WERI-Rb-1 (cell line): Measurements from ENCODE around the gene ZNF177.
"Not testable (repeated sequence)": the region's sequence is repeated elsewhere in the genome, so short reads cannot be mapped to it uniquely, and the experiment has no call there.

ENCODE experiments used
- DNase-seq: peaks from one replicate; pipeline ENCODE4 v3.0.0-alpha.2; 2020
- H3K27ac ChIP-seq: fragments of 250-450 bp; sonication (Bioruptor Pico); 2 replicates; pipeline ENCODE4 v1.5.1; 2020; ENCODE audit warnings: mild to moderate bottlenecking, moderate library complexity
- H3K27me3 ChIP-seq: fragments of 250-450 bp; sonication (Bioruptor Pico); 2 replicates; pipeline ENCODE4 v1.5.1; 2021; ENCODE audit warnings: mild to moderate bottlenecking, low read depth, moderate library complexity; ENCODE audit not compliant: insufficient read depth, severe bottlenecking
- H3K36me3 ChIP-seq: fragments of 250-450 bp; sonication (Bioruptor Pico); 2 replicates; pipeline ENCODE4 v1.5.1; 2020; ENCODE audit warnings: mild to moderate bottlenecking, moderate library complexity
- H3K4me3 ChIP-seq: 2 replicates; pipeline ENCODE4 v1.5.1; 2011; ENCODE audit warnings: low read depth, mild to moderate bottlenecking, control low read depth, low read length
- H3K9me3 ChIP-seq: fragments of 250-450 bp; sonication (Bioruptor Pico); 2 replicates; pipeline ENCODE4 v1.5.1; 2021; ENCODE audit warnings: mild to moderate bottlenecking, moderate library complexity; ENCODE audit not compliant: severe bottlenecking
- TF ChIP-seq, protein P1 (sequence below): IDR thresholded peaks from 2 replicates; pipeline ENCODE4 v1.5.1; 2011; ENCODE audit warnings: low read depth, mild to moderate bottlenecking, control low read depth, inconsistent platforms, low read length

The ZNF177 gene

DNA sequence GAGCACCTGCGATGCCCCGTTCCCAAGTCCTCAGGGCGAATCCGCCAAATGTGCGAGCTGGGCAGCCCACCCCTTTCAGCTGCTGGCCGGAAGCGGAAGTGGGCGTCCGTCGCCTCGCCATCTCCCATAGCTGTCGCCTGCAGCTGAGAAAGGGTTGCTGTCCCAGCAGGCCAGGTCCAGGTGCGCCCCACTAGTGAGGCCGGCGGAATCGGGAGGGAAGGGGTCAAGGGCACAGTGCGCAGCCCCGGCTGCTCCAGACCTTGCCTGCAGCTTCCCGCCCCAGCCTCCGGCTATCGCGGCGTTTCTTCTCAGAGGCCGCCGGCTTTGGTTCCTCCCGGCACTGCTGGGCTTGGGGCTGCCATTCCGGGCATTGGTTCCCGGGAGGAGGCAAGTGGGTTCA lies at the start of gene ZNF177:
ZNF177 (plus strand) TSS at position 109 of the 400 bp plus-strand sequence. CDS start 15,299 bp downstream, outside the sequence.
- peak within 1 kb of the TSS; percentile 59; the same call in 1 of the 2 replicates for H3K27ac ChIP-seq
- peak; percentile 85 for DNase-seq
- H3K4me3 ChIP-seq = peak within 1 kb of the TSS; percentile 93
- no peaks in the 10 kb centered on the region for H3K27me3 ChIP-seq
- no peaks in the 10 kb centered on the region for H3K9me3 ChIP-seq
- peaks cover 7% of the 10 kb centered on the region; the same call in 1 of the 2 replicates for H3K36me3 ChIP-seq
- TF ChIP-seq, protein P1, sequence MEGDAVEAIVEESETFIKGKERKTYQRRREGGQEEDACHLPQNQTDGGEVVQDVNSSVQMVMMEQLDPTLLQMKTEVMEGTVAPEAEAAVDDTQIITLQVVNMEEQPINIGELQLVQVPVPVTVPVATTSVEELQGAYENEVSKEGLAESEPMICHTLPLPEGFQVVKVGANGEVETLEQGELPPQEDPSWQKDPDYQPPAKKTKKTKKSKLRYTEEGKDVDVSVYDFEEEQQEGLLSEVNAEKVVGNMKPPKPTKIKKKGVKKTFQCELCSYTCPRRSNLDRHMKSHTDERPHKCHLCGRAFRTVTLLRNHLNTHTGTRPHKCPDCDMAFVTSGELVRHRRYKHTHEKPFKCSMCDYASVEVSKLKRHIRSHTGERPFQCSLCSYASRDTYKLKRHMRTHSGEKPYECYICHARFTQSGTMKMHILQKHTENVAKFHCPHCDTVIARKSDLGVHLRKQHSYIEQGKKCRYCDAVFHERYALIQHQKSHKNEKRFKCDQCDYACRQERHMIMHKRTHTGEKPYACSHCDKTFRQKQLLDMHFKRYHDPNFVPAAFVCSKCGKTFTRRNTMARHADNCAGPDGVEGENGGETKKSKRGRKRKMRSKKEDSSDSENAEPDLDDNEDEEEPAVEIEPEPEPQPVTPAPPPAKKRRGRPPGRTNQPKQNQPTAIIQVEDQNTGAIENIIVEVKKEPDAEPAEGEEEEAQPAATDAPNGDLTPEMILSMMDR = no peak

DNA sequence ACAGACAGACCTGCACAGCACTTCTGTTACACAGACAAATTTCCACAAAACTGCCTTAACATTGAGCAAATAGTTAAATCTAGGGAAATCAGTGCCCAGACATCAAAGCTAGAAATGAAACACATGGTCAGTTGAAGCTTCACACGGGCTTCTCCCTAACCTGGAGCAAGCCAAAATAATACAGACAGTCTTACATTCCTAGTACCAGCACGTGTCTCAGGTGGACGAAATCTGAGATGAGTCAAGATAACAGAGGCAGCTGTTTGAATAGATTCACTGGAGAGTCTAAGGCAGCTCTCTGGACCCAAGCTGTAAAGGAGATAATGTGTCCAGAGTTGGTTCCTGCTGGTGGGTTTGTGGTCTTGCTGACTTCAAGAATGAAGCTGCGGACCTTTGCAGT lies 49.1 kb upstream of the ZNF177 start:
- no peak overlapping the region for H3K4me3 ChIP-seq
- no peaks in the 10 kb centered on the region for H3K27me3 ChIP-seq
- H3K9me3 ChIP-seq = no peaks in the 10 kb centered on the region
- no peak overlapping the region for H3K27ac ChIP-seq
- TF ChIP-seq, protein P1 = no peak
- DNase-seq = no peak
- no peaks in the 10 kb centered on the region for H3K36me3 ChIP-seq

DNA sequence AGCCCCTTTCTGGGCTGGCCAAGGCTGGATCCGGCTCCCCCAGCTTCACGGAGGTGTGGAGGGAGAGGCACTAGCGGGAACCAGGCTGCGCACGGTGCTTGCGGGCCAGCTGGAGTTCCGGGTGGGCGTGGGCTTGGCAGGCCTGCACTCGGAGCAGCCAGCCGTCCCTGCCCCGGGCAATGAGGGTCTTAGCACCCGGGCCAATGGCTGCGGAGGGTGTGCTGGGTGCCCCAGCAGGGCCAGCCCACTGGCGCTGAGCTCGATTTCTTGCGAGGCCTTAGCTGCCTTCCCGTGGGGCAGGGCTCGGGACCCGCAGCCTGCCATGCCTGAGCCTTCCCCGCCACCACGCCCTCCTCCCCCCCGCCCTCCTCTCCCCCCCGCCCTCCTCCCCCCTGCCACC lies 41.5 kb upstream of the ZNF177 start:
- DNase-seq = no peak
- H3K27me3 ChIP-seq = no peaks in the 10 kb centered on the region
- no peak overlapping the region for H3K27ac ChIP-seq
- peaks cover 14% of the 10 kb centered on the region for H3K36me3 ChIP-seq
- TF ChIP-seq, protein P1 = no peak
- no peak overlapping the region for H3K4me3 ChIP-seq
- H3K9me3 ChIP-seq = peaks cover 5% of the 10 kb centered on the region

DNA sequence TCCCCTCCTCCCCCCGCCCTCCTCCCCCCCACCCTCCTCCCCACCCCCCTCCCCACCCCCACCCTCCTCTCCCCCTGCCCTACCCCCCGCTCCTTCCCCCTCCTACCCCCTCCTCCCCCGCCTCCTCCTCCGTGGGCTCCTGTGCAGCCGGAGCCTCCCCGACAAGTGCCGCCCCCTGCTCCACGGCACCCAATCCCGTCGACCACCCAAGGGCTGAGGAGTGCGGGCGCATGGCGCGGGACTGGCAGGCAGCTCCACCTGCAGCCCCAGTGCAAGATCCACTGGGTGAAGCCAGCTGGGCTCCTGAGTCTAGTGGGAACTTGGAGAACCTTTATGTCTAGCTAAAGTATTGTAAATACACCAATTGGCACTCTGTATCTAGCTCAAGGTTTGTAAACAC lies 41.1 kb upstream of the ZNF177 start:
- not testable (repeated sequence) for H3K27ac ChIP-seq, DNase-seq, H3K27me3 ChIP-seq, H3K4me3 ChIP-seq, H3K9me3 ChIP-seq
- peaks cover 19% of the 10 kb centered on the region for H3K36me3 ChIP-seq

DNA sequence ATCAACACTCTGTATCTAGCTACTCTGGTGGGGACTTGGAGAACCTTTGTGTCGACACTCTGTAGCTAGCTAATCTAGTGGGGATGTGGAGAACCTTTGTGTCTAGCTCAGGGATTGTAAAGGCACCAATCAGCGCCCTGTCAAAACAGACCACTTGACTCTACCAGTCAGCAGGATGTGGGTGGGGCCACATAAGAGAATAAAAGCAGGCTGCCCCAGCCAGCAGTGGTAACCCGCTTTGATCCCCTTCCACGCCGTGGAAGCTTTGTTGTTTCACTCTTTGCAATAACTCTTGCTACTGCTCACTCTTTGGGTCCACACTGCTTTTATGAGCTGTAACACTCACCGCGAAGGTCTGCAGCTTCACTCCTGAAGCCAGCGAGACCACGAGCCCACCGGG lies 40.6 kb upstream of the ZNF177 start:
- not testable (repeated sequence) for H3K4me3 ChIP-seq, DNase-seq, H3K27ac ChIP-seq, H3K27me3 ChIP-seq, H3K9me3 ChIP-seq
- H3K36me3 ChIP-seq = peaks cover 20% of the 10 kb centered on the region

DNA sequence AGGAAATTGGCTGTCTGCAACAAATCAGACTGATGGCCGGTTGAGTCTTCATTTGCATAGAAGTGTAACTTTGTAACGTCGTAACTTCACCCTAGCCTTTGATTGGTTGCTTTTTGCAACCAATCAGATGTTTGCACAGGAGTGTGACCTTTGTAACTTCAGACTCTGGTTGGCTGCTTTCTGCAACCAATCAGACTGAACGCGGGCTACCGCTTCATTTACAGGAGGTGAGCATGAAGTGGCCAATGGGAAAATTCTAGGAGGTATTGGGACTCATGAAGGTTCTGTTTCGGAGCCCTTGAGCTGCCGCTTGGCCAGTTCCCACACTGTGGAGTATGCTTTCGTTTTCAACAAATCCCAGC lies 39.3 kb upstream of the ZNF177 start:
- H3K27ac ChIP-seq = peak overlapping the region; percentile 92
- peak; percentile 81 for DNase-seq
- TF ChIP-seq, protein P1 = no peak

DNA sequence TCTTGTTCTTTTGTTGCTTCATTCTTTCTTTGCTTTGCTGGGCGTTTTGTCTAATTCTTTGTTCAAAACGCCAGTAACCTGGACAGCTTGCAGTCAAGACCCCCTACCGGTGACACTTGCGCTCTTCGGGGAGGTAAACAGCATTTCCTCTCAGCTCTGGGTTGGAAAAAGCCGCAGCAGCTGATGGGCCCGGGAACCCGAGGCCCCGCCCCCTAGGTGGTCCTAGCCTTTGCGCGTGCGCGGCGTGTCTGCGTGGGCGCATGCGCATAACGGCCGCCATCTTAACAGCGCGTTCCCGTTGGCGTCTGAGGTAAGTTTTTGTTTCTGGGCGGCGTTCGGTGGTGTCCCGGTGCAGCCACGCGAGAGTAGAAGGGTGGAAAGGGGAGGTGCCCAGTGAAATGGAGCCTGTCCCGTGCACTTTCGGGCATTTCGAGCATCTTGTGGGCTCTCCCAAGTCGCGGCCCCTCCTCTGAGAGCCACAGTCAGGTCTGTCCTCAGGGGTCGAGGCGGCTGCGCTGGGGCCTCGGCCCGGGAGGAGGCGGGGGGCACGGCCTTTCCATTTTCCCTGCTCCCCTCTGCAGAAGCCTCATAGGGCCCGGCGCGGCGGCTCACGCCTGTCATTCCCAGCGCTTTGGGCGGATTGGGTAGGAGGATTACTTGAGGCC lies 38.8 kb upstream of the ZNF177 start, which contains the start of gene ZNF559:
ZNF559 (plus strand) TSS at position 261 of the 665 bp plus-strand sequence. CDS start 14,371 bp downstream, outside the sequence.
- H3K27ac ChIP-seq = peak within 1 kb of the TSS; percentile 92
- TF ChIP-seq, protein P1 = peak; percentile 41
- peak; percentile 94 for DNase-seq
- H3K36me3 ChIP-seq = peaks cover 34% of the 10 kb centered on the region
- H3K9me3 ChIP-seq = peaks cover 5% of the 10 kb centered on the region
- no peaks in the 10 kb centered on the region for H3K27me3 ChIP-seq
- peak within 1 kb of the TSS; percentile 69 for H3K4me3 ChIP-seq

More for the DNA sequence above, 39.3 kb upstream of the ZNF177 start:
- Histone ChIP-seq H3K9me3 (peaks cover 5% of the 10 kb centered on the region), H3K36me3 (peaks cover 29% of the 10 kb centered on the region), H3K4me3 (peak overlapping the region; percentile 69), H3K27me3 (no peaks in the 10 kb centered on the region)
